GM21515 (cell line): ENCODE measurements around the gene AASDHPPT.
A peak's percentile ranks its signal among the peaks of the same experiment; 100 is the strongest.

ENCODE experiments used
- ATAC-seq: cut with Tn5 transposase; IDR thresholded peaks from one replicate; pipeline ENCODE4 v1.9.1; 2021; ENCODE audit not compliant: unreplicated experiment

The AASDHPPT gene

DNA sequence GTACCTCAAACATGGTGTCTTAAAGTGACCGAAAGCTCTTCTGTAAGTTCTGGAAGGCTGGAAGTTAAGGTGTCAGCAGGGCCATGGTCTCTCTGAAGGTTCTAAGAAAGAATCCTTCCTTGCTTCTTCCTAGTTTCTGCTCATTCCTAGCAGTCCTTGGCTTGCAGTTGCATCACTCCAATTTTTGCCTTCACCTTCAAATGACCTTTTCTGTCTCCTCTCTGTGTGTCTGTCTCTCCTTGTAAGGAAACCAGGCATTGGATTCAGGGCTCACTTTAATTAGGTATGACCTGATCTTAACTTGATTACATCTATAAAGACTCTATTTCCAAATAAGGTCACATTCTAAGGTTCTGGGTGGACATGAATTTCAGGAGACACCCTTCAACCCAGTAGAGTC is 8.7 kb downstream of the AASDHPPT start:
- no peak for ATAC-seq

DNA sequence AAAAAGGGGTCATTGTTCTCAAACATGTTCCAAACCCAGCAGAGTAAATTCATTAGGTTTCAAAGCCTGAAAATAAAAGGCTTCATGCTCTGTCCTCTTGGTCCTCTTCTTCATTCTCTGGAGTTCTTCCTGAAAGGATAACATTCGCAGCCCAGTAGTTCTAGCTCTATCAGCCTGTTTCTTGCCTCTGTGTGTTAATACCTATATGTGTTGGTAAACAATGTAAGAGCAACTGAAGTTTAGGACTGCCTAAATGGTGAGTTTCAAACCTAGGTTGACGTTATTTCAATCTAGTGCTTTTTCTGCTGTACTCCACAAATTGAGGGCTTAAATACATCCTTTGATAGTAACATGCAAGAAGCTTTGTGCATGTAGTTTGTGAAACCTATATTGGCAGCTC is 9.4 kb downstream of the AASDHPPT start:
- no peak for ATAC-seq

DNA sequence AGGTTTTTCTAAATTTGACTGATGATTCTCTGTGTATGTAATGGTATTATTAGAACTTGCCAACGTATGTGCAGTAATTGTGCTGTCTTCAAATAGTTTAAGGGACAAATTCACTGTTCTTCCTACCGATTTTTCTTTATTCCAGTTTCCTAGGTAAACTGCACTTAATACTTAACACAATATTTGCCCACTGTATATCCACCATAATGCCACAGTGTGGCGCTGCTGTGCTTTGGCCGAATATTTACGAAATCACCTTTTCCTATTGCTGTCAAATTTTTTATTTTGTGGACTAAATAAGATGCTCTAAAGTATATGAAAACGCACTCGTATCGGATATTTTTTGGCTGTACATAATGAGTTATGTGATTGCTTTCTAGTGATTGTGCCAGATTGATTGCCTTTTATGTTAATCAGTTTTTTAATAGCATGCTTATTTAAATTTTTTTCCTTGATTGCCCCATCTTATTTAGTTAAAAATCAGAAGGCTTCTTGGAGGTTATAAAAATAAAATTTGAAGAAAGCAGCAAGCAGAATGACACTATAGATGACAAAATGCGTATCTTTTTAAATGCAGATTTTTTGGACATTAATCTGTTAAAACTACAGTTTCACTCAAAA is 10.5 kb downstream of the AASDHPPT start:
- no peak for ATAC-seq

DNA sequence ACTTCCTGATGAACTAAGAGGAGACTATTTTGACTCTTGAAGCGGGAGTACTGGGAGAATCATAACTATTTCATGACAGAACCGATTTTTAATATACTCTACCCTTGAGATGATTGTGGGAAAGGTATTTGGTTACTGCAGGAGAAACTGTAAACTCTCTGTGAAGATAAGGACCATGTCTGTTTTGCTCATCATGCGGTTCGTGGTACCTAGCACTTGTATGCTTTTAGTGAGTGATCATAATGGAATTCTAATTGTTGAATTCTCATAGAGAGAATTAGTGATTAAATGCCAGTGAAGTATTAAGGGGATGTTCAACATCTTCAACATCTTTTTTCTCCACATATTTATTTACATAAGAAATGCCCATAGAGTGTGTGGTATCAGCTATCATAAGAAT is 11.4 kb downstream of the AASDHPPT start:
- no peak for ATAC-seq

DNA sequence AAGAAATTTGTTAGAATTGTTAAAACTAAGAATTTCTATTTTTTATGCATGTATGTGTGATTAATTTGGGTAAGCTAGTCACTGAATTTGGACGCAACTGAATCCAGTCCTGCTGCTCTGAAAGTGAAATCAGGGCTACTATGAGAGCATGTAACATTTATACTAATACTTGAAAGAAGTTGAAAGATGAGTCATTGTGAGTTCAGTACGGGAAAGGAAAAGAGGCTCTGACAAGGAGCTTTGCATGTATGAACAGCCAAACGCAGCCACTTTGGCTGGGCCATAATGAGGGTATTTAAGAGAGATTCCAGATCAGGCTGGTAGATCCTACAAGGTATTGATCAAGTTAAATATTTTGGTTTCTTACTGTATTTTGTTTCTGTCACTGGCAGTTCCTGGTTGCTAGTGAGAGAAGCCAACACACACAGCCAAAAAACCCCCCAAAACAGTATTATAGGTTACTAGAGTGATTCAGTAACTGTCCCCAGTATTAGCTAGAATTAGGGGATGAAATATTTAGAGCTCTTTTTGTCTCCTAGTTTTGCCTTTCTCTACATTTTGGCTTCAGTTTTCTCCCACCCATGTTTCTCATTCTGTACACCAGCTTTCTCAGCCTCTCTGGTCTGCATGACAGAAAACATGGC is 14.1 kb downstream of the AASDHPPT start:
- ATAC-seq = peak; percentile 98

DNA sequence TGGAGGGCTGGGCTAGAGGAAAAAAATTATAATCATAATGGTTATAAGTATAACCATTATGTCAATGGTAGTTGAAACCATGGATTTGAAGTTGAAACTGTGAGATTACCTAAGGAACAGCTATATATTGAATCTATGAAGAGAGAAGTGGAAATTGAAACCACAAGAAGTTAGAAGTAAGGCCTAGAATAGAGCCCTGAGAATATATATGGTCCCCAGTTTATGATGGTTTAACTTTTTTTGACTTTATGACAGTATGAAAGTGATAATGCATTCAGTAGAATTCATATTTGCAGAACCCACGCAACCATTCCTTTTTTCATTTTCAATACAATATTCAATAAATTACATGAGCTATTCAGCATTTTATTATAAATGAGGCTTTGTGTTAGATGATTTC is 15.0 kb downstream of the AASDHPPT start:
- ATAC-seq = peak; percentile 29

DNA sequence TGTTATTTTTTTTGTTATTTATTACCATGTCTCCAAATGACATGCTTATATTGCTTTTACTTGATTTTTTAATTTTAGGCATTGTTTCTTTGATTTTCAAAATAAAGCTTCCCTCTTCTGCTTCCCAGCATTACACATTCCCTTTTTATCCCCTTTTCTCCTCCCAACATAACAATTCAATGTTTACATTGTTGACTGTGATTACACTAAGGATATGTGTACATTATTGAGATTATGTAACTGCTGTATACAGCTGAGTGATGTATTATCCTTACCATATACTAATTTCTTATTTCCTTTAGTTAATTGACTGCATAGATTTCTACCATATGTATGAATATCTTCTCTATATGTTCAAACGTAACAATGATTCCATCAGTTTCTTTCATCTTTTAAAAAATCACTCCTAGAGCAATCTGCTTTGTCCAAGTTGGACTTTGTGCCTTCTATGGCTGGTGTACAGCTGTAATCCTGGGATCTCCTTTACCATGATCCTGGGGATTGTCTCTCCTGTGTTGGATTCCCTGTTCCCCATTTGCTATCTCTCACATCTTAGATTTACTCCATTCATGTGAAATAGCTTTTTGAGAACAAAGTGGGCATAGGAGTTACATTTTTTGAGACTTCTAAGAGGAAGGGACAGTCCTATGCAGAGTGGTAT is 21.6 kb downstream of the AASDHPPT start:
- no peak for ATAC-seq

DNA sequence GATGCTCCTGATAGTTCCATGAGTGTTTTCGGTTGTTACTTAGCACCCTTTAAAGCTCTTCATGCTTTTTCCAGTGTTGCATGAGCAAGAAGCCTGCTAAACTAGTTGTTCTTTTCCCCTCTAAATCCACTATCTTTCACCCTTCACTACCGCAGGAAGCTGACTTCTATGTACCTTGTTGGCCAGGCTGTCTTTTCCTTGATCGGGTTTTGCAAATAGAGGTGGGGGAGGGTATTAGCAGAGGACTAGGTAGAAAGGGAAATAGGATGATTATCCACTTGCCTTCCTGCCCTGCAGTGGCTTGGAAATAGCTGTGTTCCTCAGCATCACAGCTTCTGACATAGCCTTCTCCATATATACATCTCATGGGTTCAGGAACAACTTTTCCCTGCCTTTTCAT is 23.9 kb downstream of the AASDHPPT start:
- no peak for ATAC-seq

DNA sequence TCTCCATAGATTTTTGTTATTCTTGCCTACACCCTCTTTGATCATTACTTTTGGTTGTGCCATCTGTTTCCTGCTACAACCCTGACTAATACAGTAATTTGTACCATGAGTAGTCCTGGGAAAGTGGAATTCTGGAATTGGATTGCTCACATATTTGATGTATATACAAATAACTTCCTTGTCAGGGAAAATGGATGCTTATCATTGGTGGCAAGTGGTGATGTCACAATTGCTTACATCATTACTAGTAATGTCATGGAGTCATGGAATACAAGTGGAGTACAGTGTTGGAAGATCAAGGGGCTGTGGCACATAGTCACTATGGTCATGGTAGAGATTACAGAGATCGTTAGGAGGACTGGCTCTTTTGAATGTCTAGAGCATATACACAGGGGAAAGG is 24.4 kb downstream of the AASDHPPT start:
- ATAC-seq = no peak

DNA sequence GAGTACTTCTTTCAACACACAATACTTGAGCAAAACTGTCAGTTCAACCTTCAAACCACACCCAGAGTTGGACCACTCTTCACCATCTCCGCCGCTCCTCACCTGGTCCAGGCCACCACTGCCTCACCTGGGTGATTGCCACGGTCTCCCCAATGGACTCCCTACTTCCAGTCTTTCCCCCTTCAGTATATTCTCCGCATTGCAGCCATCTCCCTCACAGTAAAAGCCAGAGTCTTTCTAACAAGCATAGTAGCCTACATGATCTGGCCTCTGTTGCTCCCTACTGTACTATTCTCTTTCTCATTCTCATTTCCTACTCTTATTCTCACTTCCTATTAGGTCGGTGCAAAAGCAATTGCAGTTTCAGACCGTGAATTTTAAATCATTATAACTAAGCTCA is 28.5 kb downstream of the AASDHPPT start:
- ATAC-seq = no peak

DNA sequence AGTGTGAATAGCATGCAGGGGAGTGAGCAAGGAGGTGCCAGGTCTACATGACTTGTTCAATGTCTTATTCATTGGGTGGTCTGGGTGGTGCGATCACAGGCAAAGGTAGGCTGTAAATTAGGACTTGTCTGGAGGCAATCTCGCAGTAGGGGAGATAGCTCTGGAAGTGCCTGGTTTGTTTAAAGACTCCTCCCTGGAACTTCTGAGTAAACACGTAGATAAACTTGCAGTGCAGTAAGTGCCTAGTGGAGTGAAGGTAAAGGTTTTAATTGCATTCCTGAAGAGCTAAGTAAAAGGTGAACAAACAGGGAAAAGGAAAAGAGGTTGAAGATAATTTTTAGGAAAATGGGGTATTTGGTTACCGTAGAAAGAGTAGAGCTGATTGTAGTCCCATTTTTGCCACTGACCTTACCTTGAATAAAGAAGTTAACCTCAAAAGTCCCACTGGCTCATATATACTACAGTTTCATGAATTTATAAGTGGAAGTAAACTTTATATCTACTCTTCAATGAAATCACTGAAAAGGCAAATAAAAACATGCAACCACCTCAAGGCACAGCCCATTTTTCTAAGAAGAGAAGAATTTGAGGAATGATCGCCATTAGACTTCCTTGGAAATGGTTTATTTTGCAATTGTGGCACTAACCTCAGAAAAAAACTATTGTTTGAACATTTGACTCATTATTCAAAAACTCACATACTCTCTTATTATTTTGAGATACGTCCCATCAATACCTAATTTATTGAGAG is 44.3 kb downstream of the AASDHPPT start:
- ATAC-seq = no peak

DNA sequence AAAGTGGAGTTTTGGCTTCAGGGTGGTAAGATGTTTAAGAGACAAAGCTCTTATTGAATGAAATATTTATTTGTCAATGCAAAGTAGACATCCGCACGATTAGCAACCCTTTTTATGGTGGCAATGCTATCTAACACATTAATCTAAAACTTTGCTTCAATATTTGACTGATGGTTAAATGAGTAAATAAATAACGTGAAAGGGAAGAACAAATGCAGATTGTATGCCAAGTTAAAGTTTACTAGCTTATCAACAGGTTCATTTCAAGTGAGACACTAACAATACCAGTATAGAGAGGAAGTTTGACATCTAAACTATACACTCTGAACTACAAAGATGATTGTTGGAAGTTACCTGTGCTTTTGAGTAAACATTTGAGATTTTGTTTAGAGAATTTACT is 50.1 kb downstream of the AASDHPPT start:
- no peak for ATAC-seq

DNA sequence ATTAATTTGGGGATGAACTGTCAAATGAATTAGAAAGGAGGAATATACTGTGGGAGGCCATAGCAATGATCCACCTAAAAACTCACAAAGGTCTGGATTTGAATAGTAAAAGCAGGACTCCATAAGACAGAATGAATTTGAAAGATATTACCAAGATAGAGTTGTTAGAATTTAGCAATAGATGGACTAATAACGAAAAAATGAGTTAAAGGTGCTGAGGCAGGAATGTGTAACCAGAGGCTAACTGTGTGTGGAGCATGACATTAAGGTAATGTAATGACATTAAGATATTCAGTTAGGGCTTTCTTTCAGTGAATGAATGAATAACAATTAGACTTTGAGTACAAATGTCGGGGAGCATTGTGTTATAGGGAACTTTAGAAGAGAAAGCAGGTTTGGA is 51.3 kb downstream of the AASDHPPT start:
- ATAC-seq = no peak

DNA sequence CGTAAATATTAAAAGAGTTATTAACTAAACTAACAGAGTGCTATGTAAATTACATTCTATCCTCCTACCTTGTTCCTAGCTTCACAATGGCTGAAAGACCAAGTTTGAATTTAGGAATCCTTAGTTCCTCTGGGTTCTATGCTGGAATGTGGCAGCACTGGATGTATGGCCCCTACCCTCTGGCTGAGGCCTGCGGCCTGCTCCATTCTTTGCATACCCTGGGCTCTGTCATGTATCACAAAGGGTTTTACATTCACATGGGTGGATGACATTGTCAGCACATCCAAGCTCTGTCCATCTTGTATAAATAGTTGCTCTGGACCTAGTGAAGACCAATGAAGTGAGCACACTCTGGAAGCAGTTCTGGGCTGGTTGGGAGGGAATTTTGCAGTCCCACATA is 54.5 kb downstream of the AASDHPPT start:
- ATAC-seq = no peak

DNA sequence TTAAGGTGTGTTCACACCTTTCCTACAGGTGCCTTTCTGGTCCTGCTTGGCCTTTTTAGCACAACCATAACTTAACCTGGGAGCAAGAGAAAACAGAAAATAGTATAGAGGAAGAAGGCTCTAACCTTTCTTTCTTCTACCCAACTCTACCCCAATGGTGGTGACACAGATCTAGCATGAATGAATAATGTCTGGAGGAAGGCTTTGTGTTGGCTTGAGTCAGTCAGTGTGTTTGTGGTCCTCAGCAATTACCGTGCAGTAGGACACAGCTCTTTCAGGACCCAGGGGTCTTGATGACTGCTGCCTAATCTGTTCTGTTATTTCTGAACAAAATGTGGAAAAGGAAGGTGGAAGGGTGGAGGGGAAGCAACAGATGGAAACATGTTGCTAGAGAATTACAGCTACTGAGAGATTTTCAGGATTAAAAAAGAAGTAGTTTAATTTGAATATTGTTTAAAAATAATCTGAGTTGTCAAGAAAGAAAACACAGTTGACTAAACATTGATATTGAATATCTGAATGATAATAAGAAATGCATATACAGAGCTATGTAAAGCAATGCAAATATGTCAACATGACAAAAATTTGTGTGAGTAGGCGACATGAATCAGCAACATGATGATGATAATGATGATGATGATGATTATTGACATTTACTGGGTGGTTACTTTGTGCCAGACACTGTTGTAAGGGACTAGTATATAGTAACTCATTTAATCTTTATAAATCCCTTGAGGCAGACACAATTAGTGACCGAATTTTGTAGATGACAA is 55.3 kb downstream of the AASDHPPT start:
- ATAC-seq = no peak

DNA sequence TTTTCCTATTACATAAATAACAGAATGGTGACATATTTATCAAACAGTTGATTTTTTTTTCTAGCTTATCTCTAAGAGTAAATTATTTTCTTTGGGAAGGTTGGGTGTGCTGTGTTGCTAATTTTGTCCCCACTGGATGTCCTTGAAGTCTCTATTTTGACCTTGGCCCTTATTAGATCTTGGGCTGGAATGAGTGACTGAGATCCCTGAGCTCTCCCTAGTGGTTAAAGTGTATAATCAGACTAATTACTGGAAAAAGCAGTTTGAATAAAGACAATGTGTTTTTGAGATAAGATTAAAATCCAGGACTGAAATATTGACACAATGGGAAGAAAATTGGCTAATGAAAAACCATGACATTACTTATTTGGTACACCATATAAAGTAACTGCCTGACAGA is 56.1 kb downstream of the AASDHPPT start:
- ATAC-seq = no peak

DNA sequence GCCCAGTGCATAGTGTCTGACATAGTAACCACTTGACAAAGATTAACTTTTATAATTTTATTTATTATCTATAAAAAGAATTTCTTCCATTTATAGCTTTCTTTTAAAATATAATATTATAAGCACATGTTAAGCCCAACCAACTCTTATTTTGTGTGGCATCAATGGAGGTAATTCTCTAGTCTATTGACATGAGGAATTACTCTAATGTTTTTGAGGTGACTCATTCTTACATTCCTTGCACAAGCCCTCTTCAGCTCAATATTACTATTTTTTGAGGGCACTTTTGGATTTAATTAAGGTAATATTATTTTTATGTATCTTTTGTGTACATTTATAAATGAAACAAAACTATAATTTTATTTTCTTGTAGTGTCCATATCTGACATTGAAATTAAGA is 59.6 kb downstream of the AASDHPPT start:
- no peak for ATAC-seq

DNA sequence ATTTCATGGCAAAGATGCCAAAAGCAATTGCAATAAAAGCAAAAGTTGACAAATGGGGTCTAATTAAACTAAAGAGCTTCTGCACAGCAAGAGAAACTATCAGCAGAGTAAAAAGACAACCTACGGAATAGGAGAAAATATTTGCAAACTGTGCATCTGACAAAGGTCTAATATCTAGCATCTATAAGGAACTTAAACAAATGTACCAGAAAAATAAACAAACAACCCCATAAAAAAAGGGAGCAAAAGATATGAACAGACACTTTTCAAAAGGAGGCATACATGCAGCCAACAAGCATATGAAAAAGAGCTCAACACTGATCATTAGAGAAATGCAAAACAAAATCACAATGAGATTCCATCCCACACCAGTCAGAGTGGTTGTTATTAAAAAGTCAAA is 60.3 kb downstream of the AASDHPPT start:
- no peak for ATAC-seq
